RWPE1 (cell line): ENCODE results near the gene ZBTB17.
A peak's percentile ranks its signal among the peaks of the same experiment; 100 is the strongest.

Source experiments
- CTCF ChIA-PET: fragments of 350-600 bp; sonication (Branson Sonifier 250); formaldehyde crosslinking; extraction: SDS; loops from one replicate; lab custom pipeline; 2021; lab: Yijun Ruan, JAX
- POLR2A ChIA-PET: fragments of 400-600 bp; formaldehyde crosslinking; extraction: SDS; loops from one replicate; lab custom pipeline; 2020; ENCODE audit warnings: antibody characterized with exemption; ENCODE audit not compliant: low non-redundant PET; lab: Yijun Ruan, JAX
- DNase-seq: peaks from one replicate; pipeline ENCODE4 v3.0.0; 2012; ENCODE audit warnings: low spot score
- H3K27ac ChIP-seq: fragments of 450-650 bp; 2 replicates; pipeline ENCODE4 v1.5.1; 2017
- CTCF ChIP-seq: fragments of 450-650 bp; conservative IDR thresholded peaks from 2 replicates; pipeline ENCODE4 v1.5.1; 2017; ENCODE audit warnings: low read depth, mild to moderate bottlenecking

Gene ZBTB17

GRCh38 chr1:15946571-15947381, 29.1 kb downstream of the ZBTB17 start:
- DNase-seq: no peak
- H3K27ac ChIP-seq: peak overlapping the region; percentile 100
- ChIA-PET CTCF (interaction anchor here (0.6 kb wide), 1 partner anchor 146 kb away, joined by 3 read pairs; no protein-coding TSS in a partner anchor), POLR2A (no interaction called here)
- no peak for TF ChIP-seq CTCF

- CTCF ChIA-PET: interaction anchor here (0.6 kb wide), 1 partner anchor 145 kb away, joined by 3 read pairs; no protein-coding TSS in a partner anchor
- no peak for DNase-seq
- POLR2A ChIA-PET: no interaction called here
- no peak for TF ChIP-seq CTCF
- H3K27ac ChIP-seq: peak overlapping the region; percentile 100
Observed at GRCh38 chr1:15945832-15946448, 30.0 kb downstream of the ZBTB17 start.

DNA sequence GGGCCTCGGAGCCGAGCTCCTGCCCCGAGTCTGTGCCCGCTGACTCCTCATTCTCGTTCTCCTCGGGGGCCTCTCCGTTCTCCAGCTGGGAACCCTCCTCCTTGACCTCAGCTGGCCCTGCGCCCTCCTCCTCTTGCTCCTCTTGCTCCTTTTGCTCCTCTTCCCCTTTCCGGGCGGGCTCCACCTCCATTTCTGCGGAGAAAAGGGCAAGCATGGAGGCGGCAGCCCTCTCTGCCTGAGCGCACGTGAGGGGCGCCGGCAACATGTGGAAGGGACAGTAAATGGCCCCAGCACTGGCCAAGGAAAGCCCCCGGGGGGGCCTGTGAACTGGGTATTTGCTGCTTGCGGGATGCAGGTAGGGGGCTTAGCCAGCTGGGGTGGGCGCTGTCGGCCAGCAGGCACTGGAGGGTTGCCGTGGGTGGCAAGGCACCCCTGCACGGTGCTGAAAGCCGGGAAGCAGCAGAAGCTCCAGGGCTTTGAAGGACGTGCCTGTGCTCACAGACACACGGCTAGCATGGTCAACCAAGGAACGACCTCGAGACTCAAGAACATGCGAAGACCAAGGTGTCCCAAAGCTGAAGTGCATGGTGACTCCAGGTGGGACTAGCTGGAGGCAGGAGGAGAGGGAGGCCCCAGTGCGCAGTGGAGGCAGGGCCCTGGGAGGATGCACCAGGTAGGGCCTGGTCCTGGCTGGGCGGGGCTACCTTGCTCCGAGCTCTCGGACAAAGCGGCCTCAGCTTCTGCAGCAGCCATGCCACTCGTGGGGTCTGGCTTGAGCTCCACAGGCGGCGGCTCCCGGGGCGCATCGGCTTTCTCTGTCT, 30.7 kb downstream of the ZBTB17 start:
- peak overlapping the region; percentile 100 for H3K27ac ChIP-seq
- DNase-seq: no peak
- no peak for TF ChIP-seq CTCF
- ChIA-PET POLR2A (no interaction called here), CTCF (no interaction called here)

- DNase-seq: no peak
- ChIA-PET CTCF (no interaction called here), POLR2A (no interaction called here)
- H3K27ac ChIP-seq: peak overlapping the region; percentile 100
- TF ChIP-seq CTCF: no peak
Observed at GRCh38 chr1:15944308-15945010, 31.4 kb downstream of the ZBTB17 start.

DNA sequence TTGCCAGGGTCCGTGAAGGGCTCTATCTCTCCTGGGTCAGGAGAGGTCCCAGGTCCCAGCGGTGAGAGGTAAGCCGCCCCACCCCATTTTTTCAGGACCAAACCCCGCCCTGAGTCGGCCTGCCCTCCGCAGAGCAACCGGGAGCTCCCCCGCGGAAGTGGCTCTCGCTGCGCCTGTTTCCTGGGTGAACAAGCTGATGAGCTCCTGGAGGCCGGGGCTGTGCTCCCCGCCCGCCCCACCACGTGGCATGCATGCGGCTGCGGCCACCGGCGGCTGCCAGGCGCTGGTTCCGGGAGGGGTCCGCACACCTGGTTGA, 32.0 kb downstream of the ZBTB17 start:
- no peak for DNase-seq
- no peak for TF ChIP-seq CTCF
- ChIA-PET POLR2A (no interaction called here), CTCF (no interaction called here)
- H3K27ac ChIP-seq: peak overlapping the region; percentile 100
